ENCODE measurements around the gene CXADR.

The CXADR gene

GRCh38 chr21:17609681-17610080 is 96.8 kb downstream of the CXADR start:
- DNase-seq, result no peak

GRCh38 chr21:17610911-17611310 is 98.1 kb downstream of the CXADR start:
- DNase-seq, result peak; percentile 56

- peak; percentile 93 for DNase-seq
These were observed 98.7 kb downstream of the CXADR start for GRCh38 chr21:17611414-17612022.

- DNase-seq, result peak; percentile 75
These were observed 99.3 kb downstream of the CXADR start for GRCh38 chr21:17612023-17612564.

- DNase-seq, result peak; percentile 98
These were observed 99.9 kb downstream of the CXADR start, which contains the start of gene BTG3 for GRCh38 chr21:17612565-17613241. TSS of gene BTG3 (minus strand) at chr21:17612901. CDS start at chr21:17609144, 3,757 bp downstream.

GRCh38 chr21:17613242-17613676 is 100.4 kb downstream of the CXADR start:
- DNase-seq, result peak; percentile 88

- DNase-seq, result no peak
These were observed 104.0 kb downstream of the CXADR start for GRCh38 chr21:17616831-17617230.

- no peak for DNase-seq
These were observed 109.2 kb downstream of the CXADR start for GRCh38 chr21:17622018-17622417.

GRCh38 chr21:17631195-17631594 is 118.4 kb downstream of the CXADR start:
- DNase-seq, result no peak

GRCh38 chr21:17636711-17637110 is 123.9 kb downstream of the CXADR start:
- DNase-seq, result no peak

GRCh38 chr21:17640821-17641220 is 128.0 kb downstream of the CXADR start:
- DNase-seq, result no peak
